ENCODE results near the gene SLC49A4. TPM values are rescaled to one million over a fixed set of nuclear protein-coding genes. Genes with fewer than 3 reads are reported as not detected.
A peak's percentile ranks its signal among the peaks of the same experiment; 100 is the strongest.

The SLC49A4 gene
- total RNA-seq, 3 donors from 2014 or later (not counting 1 experiment from before 2014, with no cell fraction given): 5.6 to 8.0 (median 7.5) TPM

DNA sequence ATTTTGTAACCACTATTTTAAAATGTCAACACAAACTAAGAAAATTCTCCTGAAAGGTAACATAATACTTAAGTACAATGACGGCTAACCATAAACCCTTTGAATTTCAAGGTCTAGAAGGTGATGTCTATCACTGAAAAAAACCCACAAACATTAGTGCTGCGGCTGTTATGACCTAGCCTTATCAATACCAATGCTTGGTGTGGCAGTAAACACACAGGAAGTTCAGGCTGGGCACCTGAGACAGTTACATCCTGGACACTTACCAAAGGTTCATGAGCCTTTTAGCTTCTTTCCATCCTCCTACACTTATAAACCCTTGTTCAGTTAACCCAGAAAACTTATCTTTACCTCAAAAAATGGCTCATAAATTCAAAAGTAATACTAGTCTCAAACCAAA lies 7.0 kb upstream of the SLC49A4 start:
- TF ChIP-seq, protein P1, sequence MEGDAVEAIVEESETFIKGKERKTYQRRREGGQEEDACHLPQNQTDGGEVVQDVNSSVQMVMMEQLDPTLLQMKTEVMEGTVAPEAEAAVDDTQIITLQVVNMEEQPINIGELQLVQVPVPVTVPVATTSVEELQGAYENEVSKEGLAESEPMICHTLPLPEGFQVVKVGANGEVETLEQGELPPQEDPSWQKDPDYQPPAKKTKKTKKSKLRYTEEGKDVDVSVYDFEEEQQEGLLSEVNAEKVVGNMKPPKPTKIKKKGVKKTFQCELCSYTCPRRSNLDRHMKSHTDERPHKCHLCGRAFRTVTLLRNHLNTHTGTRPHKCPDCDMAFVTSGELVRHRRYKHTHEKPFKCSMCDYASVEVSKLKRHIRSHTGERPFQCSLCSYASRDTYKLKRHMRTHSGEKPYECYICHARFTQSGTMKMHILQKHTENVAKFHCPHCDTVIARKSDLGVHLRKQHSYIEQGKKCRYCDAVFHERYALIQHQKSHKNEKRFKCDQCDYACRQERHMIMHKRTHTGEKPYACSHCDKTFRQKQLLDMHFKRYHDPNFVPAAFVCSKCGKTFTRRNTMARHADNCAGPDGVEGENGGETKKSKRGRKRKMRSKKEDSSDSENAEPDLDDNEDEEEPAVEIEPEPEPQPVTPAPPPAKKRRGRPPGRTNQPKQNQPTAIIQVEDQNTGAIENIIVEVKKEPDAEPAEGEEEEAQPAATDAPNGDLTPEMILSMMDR (IDR thresholded peaks at IDR 0.05): no peak
- no peaks in the 10 kb centered on the region for H3K9me3 ChIP-seq (ENCODE audit: control insufficient read depth, insufficient read depth, low read length)
- Mint-ChIP-seq H3K27me3 (ENCODE audit: low read depth in 2 of 2) (no peaks in the 10 kb centered on the region), H3K9me3 (no peaks in the 10 kb centered on the region), H3K4me3 (no peak overlapping the region), H3K4me1 (peaks cover 5 to 11% of the 10 kb centered on the region in 2 donors), H3K27ac (peak overlapping the region; percentile 31 to 60), H3K36me3 (no peaks in the 10 kb centered on the region)
- H3K4me3 ChIP-seq (ENCODE audit: low read length): no peak overlapping the region
- ATAC-seq (peak in 2 of 3 donors; percentile 15 to 45), DNase-seq (peak in 1 of 2 donors; percentile 17)
- H3K4me1 ChIP-seq (ENCODE audit: control insufficient read depth, insufficient read depth, low read length): peaks cover 4% of the 10 kb centered on the region
- peaks cover 4% of the 10 kb centered on the region for H3K36me3 ChIP-seq (ENCODE audit: control insufficient read depth, insufficient read depth, low read length)
- WGBS (ENCODE audit: insufficient coverage): 43% methylated on average over 2 of the region's 2 CpGs
- intact Hi-C loops (cut with micrococcal nuclease): no loop called here
- H3K27ac ChIP-seq (ENCODE audit: low read length): no peak overlapping the region
- H3K27me3 ChIP-seq (ENCODE audit: control insufficient read depth, insufficient read depth, low read length): no peaks in the 10 kb centered on the region

DNA sequence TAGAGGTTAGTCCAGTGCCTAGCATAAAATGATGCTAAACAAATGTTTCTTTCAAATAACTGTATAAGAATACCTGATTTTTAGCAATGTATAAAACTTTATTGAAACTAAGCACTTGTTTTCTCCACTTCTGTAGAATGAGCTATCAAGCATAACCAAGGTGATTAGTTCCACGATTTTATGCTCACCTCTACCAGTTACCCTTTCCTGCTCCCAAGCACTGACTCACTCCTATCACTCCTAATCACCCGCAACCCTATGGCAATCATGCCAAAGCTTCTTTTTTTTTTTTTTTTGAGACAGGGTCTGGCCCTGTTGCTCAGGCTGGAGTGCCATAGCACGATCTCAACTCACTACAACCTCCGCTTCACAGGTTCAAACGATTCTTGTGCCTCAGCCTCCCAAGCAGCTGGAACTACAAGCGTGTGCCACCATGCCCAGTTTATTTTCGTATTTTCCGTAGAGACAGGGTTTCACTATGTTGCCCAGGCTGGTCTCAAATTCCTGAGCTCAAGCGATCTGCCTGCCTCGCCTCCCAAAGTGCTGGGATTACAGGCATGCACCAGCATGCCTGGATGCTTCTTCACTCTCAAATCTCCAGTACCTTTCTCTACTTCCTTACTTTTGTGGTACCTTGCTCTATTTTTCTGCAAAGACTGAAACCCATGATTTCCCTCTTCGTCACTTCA lies 5.1 kb upstream of the SLC49A4 start:
- no peaks in the 10 kb centered on the region for H3K9me3 ChIP-seq (ENCODE audit: control insufficient read depth, insufficient read depth, low read length)
- no peaks in the 10 kb centered on the region for H3K27me3 ChIP-seq (ENCODE audit: control insufficient read depth, insufficient read depth, low read length)
- peaks cover 3% of the 10 kb centered on the region for H3K36me3 ChIP-seq (ENCODE audit: control insufficient read depth, insufficient read depth, low read length)
- no peak overlapping the region for H3K27ac Mint-ChIP-seq
- H3K36me3 Mint-ChIP-seq: no peaks in the 10 kb centered on the region
- TF ChIP-seq, protein P1 (IDR thresholded peaks at IDR 0.05): no peak
- H3K4me1 ChIP-seq (ENCODE audit: control insufficient read depth, insufficient read depth, low read length): peaks cover 14% of the 10 kb centered on the region
- no peak overlapping the region for H3K27ac ChIP-seq (ENCODE audit: low read length)
- no peak overlapping the region for H3K4me3 ChIP-seq (ENCODE audit: low read length)
- H3K27me3 Mint-ChIP-seq (ENCODE audit: low read depth in 2 of 2): no peaks in the 10 kb centered on the region
- ATAC-seq (no peak), DNase-seq (no peak)
- 93% methylated on average over 11 of the region's 11 CpGs for WGBS (ENCODE audit: insufficient coverage)
- peaks cover 8 to 20% of the 10 kb centered on the region in 2 donors for H3K4me1 Mint-ChIP-seq
- H3K9me3 Mint-ChIP-seq: no peaks in the 10 kb centered on the region
- no peak overlapping the region for H3K4me3 Mint-ChIP-seq
- intact Hi-C loops (cut with micrococcal nuclease): loop anchor here (5.0 to 10.0 kb wide), 4 partner anchors 227 to 955 kb away; partner anchors contain the start of genes DTX3L, EAF2, IQCB1 and PARP9

GRCh38 chr3:122793568-122794416 lies 1.1 kb upstream of the SLC49A4 start, which contains the start of gene HSPBAP1:
Gene HSPBAP1 (minus strand): TSS chr3:122793831. CDS start chr3:122793680, 151 bp downstream.
- TF ChIP-seq, protein P1 (IDR thresholded peaks at IDR 0.05): no peak
- no peaks in the 10 kb centered on the region for H3K9me3 Mint-ChIP-seq
- under 1% methylated on average over 43 of the region's 46 CpGs for WGBS (ENCODE audit: insufficient coverage)

More at GRCh38 chr3:122793568-122794416, 1.1 kb upstream of the SLC49A4 start, which contains the start of gene HSPBAP1:
- H3K4me3 ChIP-seq (ENCODE audit: low read length): peak within 1 kb of the TSS; percentile 77
- peak within 1 kb of the TSS; percentile 96 for H3K27ac ChIP-seq (ENCODE audit: low read length)
- Mint-ChIP-seq H3K27me3 (ENCODE audit: low read depth in 2 of 2) (no peaks in the 10 kb centered on the region), H3K36me3 (no peaks in the 10 kb centered on the region), H3K4me1 (peaks cover 20 to 25% of the 10 kb centered on the region in 2 donors), H3K27ac (no peak within 1 kb of the TSS), H3K4me3 (peak within 1 kb of the TSS; percentile 94)
- peak; percentile 92 to 95 for DNase-seq
- no peaks in the 10 kb centered on the region for H3K27me3 ChIP-seq (ENCODE audit: control insufficient read depth, insufficient read depth, low read length)
- ATAC-seq: peak; percentile 67 to 83 (median 78)
- intact Hi-C loops (cut with micrococcal nuclease): loop anchor here (2.0 to 10.0 kb wide), 5 partner anchors 231 to 1045 kb away; partner anchors contain the start of genes DTX3L, EAF2, GOLGB1 and IQCB1
- H3K36me3 ChIP-seq (ENCODE audit: control insufficient read depth, insufficient read depth, low read length): no peaks in the 10 kb centered on the region
- H3K9me3 ChIP-seq (ENCODE audit: control insufficient read depth, insufficient read depth, low read length): no peaks in the 10 kb centered on the region
- H3K4me1 ChIP-seq (ENCODE audit: control insufficient read depth, insufficient read depth, low read length): peaks cover 21% of the 10 kb centered on the region

All from natural killer cell (primary cell).